Suprapubic skin (tissue), 4 donors: ENCODE results near the gene SMIM5.

Source experiments
- POLR2A ChIP-seq, 2 donors: fragments of 450-650 bp; IDR thresholded peaks; one replicate each; pipeline ENCODE4 v1.6.1; 2017; ENCODE audit warnings: antibody characterized with exemption in 2 of 2, mild to moderate bottlenecking in 2 of 2, moderate library complexity in 2 of 2
- POLR2AphosphoS5 ChIP-seq, 3 donors: sonication (generic); formaldehyde crosslinking; IDR thresholded peaks; one replicate each; pipeline ENCODE4 v1.6.1; 2017; ENCODE audit warnings: antibody characterized with exemption in 3 of 3
- TF ChIP-seq, protein P1 (sequence below), 2 donors: fragments of 200-600 bp in 1 of 2; fragments of 450-650 bp in 1 of 2; sonication (generic) in 1 of 2; IDR thresholded peaks; one replicate each; pipeline ENCODE4 v1.5.1; 2016 to 2019; ENCODE audit warnings: antibody characterized with exemption in 2 of 2, mild to moderate bottlenecking in 1 of 2, moderate library complexity in 1 of 2

DNA sequence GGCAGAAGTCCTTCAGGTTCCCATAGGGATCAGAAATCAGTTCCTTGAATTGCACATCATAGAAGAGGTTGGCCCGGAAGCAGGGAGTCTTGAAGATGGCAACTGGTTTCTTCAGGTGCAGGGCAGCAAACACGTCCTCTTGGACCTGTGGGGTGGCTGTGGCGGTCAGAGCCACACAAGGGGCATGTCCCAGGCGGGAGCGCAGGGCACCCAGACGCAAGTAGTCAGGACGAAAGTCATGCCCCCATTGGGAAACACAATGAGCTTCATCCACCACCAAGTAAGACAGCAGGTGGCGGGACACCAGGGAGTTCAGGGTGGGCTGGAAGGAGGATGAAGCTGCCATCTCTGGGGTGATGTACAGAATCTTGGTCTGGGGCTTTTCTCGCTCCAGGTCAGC lies 29.3 kb downstream of the SMIM5 start:
- no peak for TF ChIP-seq POLR2A (IDR thresholded peaks at IDR 0.05)
- TF ChIP-seq, protein P1, sequence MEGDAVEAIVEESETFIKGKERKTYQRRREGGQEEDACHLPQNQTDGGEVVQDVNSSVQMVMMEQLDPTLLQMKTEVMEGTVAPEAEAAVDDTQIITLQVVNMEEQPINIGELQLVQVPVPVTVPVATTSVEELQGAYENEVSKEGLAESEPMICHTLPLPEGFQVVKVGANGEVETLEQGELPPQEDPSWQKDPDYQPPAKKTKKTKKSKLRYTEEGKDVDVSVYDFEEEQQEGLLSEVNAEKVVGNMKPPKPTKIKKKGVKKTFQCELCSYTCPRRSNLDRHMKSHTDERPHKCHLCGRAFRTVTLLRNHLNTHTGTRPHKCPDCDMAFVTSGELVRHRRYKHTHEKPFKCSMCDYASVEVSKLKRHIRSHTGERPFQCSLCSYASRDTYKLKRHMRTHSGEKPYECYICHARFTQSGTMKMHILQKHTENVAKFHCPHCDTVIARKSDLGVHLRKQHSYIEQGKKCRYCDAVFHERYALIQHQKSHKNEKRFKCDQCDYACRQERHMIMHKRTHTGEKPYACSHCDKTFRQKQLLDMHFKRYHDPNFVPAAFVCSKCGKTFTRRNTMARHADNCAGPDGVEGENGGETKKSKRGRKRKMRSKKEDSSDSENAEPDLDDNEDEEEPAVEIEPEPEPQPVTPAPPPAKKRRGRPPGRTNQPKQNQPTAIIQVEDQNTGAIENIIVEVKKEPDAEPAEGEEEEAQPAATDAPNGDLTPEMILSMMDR (IDR thresholded peaks at IDR 0.05), result no peak
- TF ChIP-seq POLR2AphosphoS5 (IDR thresholded peaks at IDR 0.05), result no peak
